Fibroblast of lung (primary cell): ENCODE data around the gene SLC52A1. TPM values are rescaled to one million over a fixed set of nuclear protein-coding genes. Genes with fewer than 3 reads are reported as not detected.

Source experiments
- DNase-seq, 2 donors: peaks; one replicate each; pipeline versions ENCODE4 v3.0.0 to v3.0.0-alpha.2; 2010; ENCODE audit warnings: low read depth in 2 of 2
- H2AFZ ChIP-seq: 2 replicates; pipeline ENCODE4 v1.5.1; 2012; ENCODE audit warnings: low read length, control low read depth, inconsistent platforms
- H3K27ac ChIP-seq: 2 replicates; pipeline ENCODE4 v1.5.1; 2011; ENCODE audit warnings: low read length, control low read depth; ENCODE audit not compliant: insufficient read depth
- H3K27me3 ChIP-seq: 2 replicates; pipeline ENCODE4 v1.5.1; 2011; ENCODE audit warnings: mild to moderate bottlenecking, low read length; ENCODE audit not compliant: control insufficient read depth, insufficient read depth
- H3K36me3 ChIP-seq: 2 replicates; pipeline ENCODE4 v1.5.1; 2011; ENCODE audit warnings: low read length; ENCODE audit not compliant: control insufficient read depth, insufficient read depth
- H3K4me1 ChIP-seq: 2 replicates; pipeline ENCODE4 v1.5.1; 2011; ENCODE audit warnings: low read length; ENCODE audit not compliant: control insufficient read depth, insufficient read depth; ENCODE audit errors: extremely low read depth
- H3K4me2 ChIP-seq: 2 replicates; pipeline ENCODE4 v1.5.1; 2011; ENCODE audit warnings: low read length, control low read depth; ENCODE audit not compliant: insufficient read depth; ENCODE audit errors: extremely low read depth
- H3K4me3 ChIP-seq, 4 experiments: fragments of 200-600 bp in 1 of 4; sonication (generic) in 1 of 4; replicated peaks in 1 of 4; 2 replicates each; pipeline ENCODE4 v1.5.1; 2011 to 2016; ENCODE audit warnings: low read length in 4 of 4, low read depth in 3 of 4, mild to moderate bottlenecking in 3 of 4, control low read depth in 2 of 4, inconsistent platforms in 1 of 4, mixed read lengths in 1 of 4; ENCODE audit not compliant: insufficient read depth in 1 of 4; ENCODE audit errors: control extremely low read depth in 1 of 4
- H3K79me2 ChIP-seq: 2 replicates; pipeline ENCODE4 v1.5.1; 2012; ENCODE audit warnings: mild to moderate bottlenecking, low read length, inconsistent platforms; ENCODE audit not compliant: control insufficient read depth, insufficient read depth
- H3K9ac ChIP-seq: 2 replicates; pipeline ENCODE4 v1.5.1; 2011; ENCODE audit warnings: mild to moderate bottlenecking, low read length, control low read depth; ENCODE audit not compliant: insufficient read depth
- H3K9me3 ChIP-seq: 2 replicates; pipeline ENCODE4 v1.5.1; 2012; ENCODE audit warnings: low read depth, low read length; ENCODE audit not compliant: control insufficient read depth, insufficient read depth
- H4K20me1 ChIP-seq: 2 replicates; pipeline ENCODE4 v1.5.1; 2011; ENCODE audit warnings: low read length; ENCODE audit not compliant: control insufficient read depth, insufficient read depth; ENCODE audit errors: extremely low read depth
- EZH2 ChIP-seq: IDR thresholded peaks from 2 replicates; pipeline ENCODE4 v1.5.1; 2012; ENCODE audit warnings: low read length, control low read depth, mild to moderate bottlenecking; ENCODE audit errors: missing control alignments
- polyA plus RNA-seq, 2 donors: library from polyadenylated mRNA; depleted of rRNA in 1 of 2; stranded (reverse) in 1 of 2; unstranded in 1 of 2; fragments of >200 nt; gene quantifications; 2 replicates each; pipeline ENCODE4 v1.2.1, GENCODE V29; 2011 to 2012; ENCODE audit warnings: missing spikeins in 1 of 2
- total RNA-seq: library from RNA; depleted of rRNA; stranded (reverse); fragments of >200 nt; gene quantifications from 2 replicates; pipeline ENCODE4 v1.2.1, GENCODE V29; 2014
- TF ChIP-seq, protein P1 (sequence below), 2 donors: IDR thresholded peaks in 1 of 2; conservative IDR thresholded peaks in 1 of 2; 1 replicate in 1 of 2; 2 replicates in 1 of 2; pipeline ENCODE4 v1.5.1; 2011 to 2012; ENCODE audit warnings: low read length in 2 of 2, control low read depth in 1 of 2, inconsistent platforms in 1 of 2, low read depth in 1 of 2, mild to moderate bottlenecking in 1 of 2

The SLC52A1 gene
- total and polyA plus RNA-seq, 2 donors (not counting 1 experiment from before 2014, with no cell fraction given) = 0.66 TPM; not detected in 1

DNA sequence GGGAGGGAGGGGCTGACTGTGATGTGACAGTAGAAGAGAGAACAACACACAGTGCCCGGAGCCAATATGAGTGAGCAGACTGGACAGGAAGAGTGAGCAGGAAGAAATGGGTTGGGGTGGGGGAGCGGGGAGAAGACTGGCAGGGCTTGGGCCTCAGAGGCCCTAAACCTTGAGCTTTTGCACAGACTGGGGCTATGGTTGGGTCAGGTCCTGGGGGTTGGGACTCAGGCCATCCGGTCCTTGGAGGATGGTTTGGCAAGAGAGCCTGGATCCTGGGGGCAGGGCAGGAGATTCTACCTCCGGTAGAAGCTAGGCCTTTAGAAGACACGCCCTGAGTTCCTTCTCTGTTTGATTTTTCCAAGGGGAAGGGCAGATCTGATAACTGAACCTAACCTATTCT is 48.8 kb downstream of the SLC52A1 start:
- H3K9me3 ChIP-seq = no peaks in the 10 kb centered on the region
- H3K27ac ChIP-seq = peak overlapping the region; percentile 87
- peaks cover 7% of the 10 kb centered on the region for H3K4me1 ChIP-seq
- peak overlapping the region; percentile 81 to 98 (median 85) for H3K4me3 ChIP-seq
- H3K36me3 ChIP-seq = peaks cover 7% of the 10 kb centered on the region
- H3K79me2 ChIP-seq = peaks cover 8% of the 10 kb centered on the region
- H3K4me2 ChIP-seq = peak overlapping the region; percentile 94
- TF ChIP-seq, protein P1, sequence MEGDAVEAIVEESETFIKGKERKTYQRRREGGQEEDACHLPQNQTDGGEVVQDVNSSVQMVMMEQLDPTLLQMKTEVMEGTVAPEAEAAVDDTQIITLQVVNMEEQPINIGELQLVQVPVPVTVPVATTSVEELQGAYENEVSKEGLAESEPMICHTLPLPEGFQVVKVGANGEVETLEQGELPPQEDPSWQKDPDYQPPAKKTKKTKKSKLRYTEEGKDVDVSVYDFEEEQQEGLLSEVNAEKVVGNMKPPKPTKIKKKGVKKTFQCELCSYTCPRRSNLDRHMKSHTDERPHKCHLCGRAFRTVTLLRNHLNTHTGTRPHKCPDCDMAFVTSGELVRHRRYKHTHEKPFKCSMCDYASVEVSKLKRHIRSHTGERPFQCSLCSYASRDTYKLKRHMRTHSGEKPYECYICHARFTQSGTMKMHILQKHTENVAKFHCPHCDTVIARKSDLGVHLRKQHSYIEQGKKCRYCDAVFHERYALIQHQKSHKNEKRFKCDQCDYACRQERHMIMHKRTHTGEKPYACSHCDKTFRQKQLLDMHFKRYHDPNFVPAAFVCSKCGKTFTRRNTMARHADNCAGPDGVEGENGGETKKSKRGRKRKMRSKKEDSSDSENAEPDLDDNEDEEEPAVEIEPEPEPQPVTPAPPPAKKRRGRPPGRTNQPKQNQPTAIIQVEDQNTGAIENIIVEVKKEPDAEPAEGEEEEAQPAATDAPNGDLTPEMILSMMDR (conservative IDR thresholded peaks at IDR 0.05 in 1 of 2, IDR thresholded peaks at IDR 0.05 in 1 of 2; ENCODE audit: low read depth in 1 of 2, low read length in 2 of 2) = no peak
- TF ChIP-seq EZH2 = no peak
- no peaks in the 10 kb centered on the region for H3K27me3 ChIP-seq
- no peak overlapping the region for H3K9ac ChIP-seq
- peak overlapping the region; percentile 90 for H2AFZ ChIP-seq
- no peaks in the 10 kb centered on the region for H4K20me1 ChIP-seq
- no peak for DNase-seq

Other genes starting within 250 kb of the SLC52A1 start
- gene VMO1, start 249.1 kb downstream of the SLC52A1 start, total RNA-seq = 0.33 and 1.5 TPM in 2 replicates
- 0.40 TPM in 1 of 2 replicates, not detected in the other for gene VMO1, start 249.1 kb downstream of the SLC52A1 start, polyA plus RNA-seq
- not detected in 2 replicates for gene GLTPD2, start 246.5 kb downstream of the SLC52A1 start, total RNA-seq
- gene GLTPD2, start 246.5 kb downstream of the SLC52A1 start, polyA plus RNA-seq = not detected in 2 replicates
- 110 and 163 TPM in 2 replicates for gene PSMB6, start 239.3 kb downstream of the SLC52A1 start, total RNA-seq
- 184 and 272 TPM in 2 replicates for gene PSMB6, start 239.3 kb downstream of the SLC52A1 start, polyA plus RNA-seq
- gene PLD2, start 228.3 kb downstream of the SLC52A1 start, total RNA-seq = 13.6 and 14.9 TPM in 2 replicates
- gene PLD2, start 228.3 kb downstream of the SLC52A1 start, polyA plus RNA-seq = 12.7 and 14.3 TPM in 2 replicates
- gene MINK1, start 202.1 kb downstream of the SLC52A1 start, total RNA-seq = 15.9 and 28.6 TPM in 2 replicates
- 27.2 and 35.6 TPM in 2 replicates for gene MINK1, start 202.1 kb downstream of the SLC52A1 start, polyA plus RNA-seq
- gene C17orf107, start 135.9 kb downstream of the SLC52A1 start, total RNA-seq = 1.8 and 2.3 TPM in 2 replicates
- 0.34 and 0.67 TPM in 2 replicates for gene C17orf107, start 135.9 kb downstream of the SLC52A1 start, polyA plus RNA-seq
- 0.51 and 0.66 TPM in 2 replicates for gene CHRNE, start 132.3 kb downstream of the SLC52A1 start, total RNA-seq
- 0.19 and 0.23 TPM in 2 replicates for gene CHRNE, start 132.3 kb downstream of the SLC52A1 start, polyA plus RNA-seq
- not detected in 2 replicates for gene GP1BA, start 103.1 kb downstream of the SLC52A1 start, total RNA-seq
- gene GP1BA, start 103.1 kb downstream of the SLC52A1 start, polyA plus RNA-seq = not detected in 2 replicates
- gene SLC25A11, start 95.4 kb downstream of the SLC52A1 start, total RNA-seq = 50.3 and 59.3 TPM in 2 replicates
- gene SLC25A11, start 95.4 kb downstream of the SLC52A1 start, polyA plus RNA-seq = 29.2 and 45.8 TPM in 2 replicates
- gene RNF167, start 95.2 kb downstream of the SLC52A1 start, total RNA-seq = 13.6 and 22.8 TPM in 2 replicates
- 52.6 and 83.5 TPM in 2 replicates for gene RNF167, start 95.2 kb downstream of the SLC52A1 start, polyA plus RNA-seq
- gene PFN1, start 86.9 kb downstream of the SLC52A1 start, total RNA-seq = 258 and 422 TPM in 2 replicates
- gene PFN1, start 86.9 kb downstream of the SLC52A1 start, polyA plus RNA-seq = 870 and 1,199 TPM in 2 replicates
- gene ENO3, start 84.3 kb downstream of the SLC52A1 start, total RNA-seq = 1.8 and 4.3 TPM in 2 replicates
- 2.0 and 2.3 TPM in 2 replicates for gene ENO3, start 84.3 kb downstream of the SLC52A1 start, polyA plus RNA-seq
- 42.9 and 62.8 TPM in 2 replicates for gene SPAG7, start 67.6 kb downstream of the SLC52A1 start, total RNA-seq
- gene SPAG7, start 67.6 kb downstream of the SLC52A1 start, polyA plus RNA-seq = 80.8 and 83.0 TPM in 2 replicates
- gene CAMTA2, start 47.8 kb downstream of the SLC52A1 start, total RNA-seq = 8.5 and 18.3 TPM in 2 replicates
- 12.4 and 16.1 TPM in 2 replicates for gene CAMTA2, start 47.8 kb downstream of the SLC52A1 start, polyA plus RNA-seq
- gene INCA1, start 37.9 kb downstream of the SLC52A1 start, total RNA-seq = 0.26 and 0.33 TPM in 2 replicates
- gene INCA1, start 37.9 kb downstream of the SLC52A1 start, polyA plus RNA-seq = 0.28 and 0.38 TPM in 2 replicates
- gene KIF1C, start 37.5 kb downstream of the SLC52A1 start, total RNA-seq = 52.4 and 86.0 TPM in 2 replicates
- 68.1 and 70.5 TPM in 2 replicates for gene KIF1C, start 37.5 kb downstream of the SLC52A1 start, polyA plus RNA-seq
- 2.1 and 3.1 TPM in 2 replicates for gene ZFP3, start 43.0 kb upstream of the SLC52A1 start, total RNA-seq
- 2.2 and 2.6 TPM in 2 replicates for gene ZFP3, start 43.0 kb upstream of the SLC52A1 start, polyA plus RNA-seq
- 7.2 and 7.3 TPM in 2 replicates for gene ZNF232, start 76.5 kb upstream of the SLC52A1 start, total RNA-seq
- gene ZNF232, start 76.5 kb upstream of the SLC52A1 start, polyA plus RNA-seq = 4.2 and 4.6 TPM in 2 replicates
- gene USP6, start 80.6 kb upstream of the SLC52A1 start, total RNA-seq = not detected in 2 replicates
- 0.01 TPM in 1 of 2 replicates, not detected in the other for gene USP6, start 80.6 kb upstream of the SLC52A1 start, polyA plus RNA-seq
- gene ZNF594, start 156.4 kb upstream of the SLC52A1 start, total RNA-seq = 7.7 and 8.3 TPM in 2 replicates
- 1.7 and 2.9 TPM in 2 replicates for gene ZNF594, start 156.4 kb upstream of the SLC52A1 start, polyA plus RNA-seq
- gene SCIMP, start 199.4 kb upstream of the SLC52A1 start, total RNA-seq = not detected in 2 replicates
- not detected in 2 replicates for gene SCIMP, start 199.4 kb upstream of the SLC52A1 start, polyA plus RNA-seq
- 46.5 and 64.4 TPM in 2 replicates for gene RABEP1, start 246.9 kb upstream of the SLC52A1 start, total RNA-seq
- gene RABEP1, start 246.9 kb upstream of the SLC52A1 start, polyA plus RNA-seq = 33.6 and 46.3 TPM in 2 replicates